ENCODE data around the gene CEBPA.

DNA sequence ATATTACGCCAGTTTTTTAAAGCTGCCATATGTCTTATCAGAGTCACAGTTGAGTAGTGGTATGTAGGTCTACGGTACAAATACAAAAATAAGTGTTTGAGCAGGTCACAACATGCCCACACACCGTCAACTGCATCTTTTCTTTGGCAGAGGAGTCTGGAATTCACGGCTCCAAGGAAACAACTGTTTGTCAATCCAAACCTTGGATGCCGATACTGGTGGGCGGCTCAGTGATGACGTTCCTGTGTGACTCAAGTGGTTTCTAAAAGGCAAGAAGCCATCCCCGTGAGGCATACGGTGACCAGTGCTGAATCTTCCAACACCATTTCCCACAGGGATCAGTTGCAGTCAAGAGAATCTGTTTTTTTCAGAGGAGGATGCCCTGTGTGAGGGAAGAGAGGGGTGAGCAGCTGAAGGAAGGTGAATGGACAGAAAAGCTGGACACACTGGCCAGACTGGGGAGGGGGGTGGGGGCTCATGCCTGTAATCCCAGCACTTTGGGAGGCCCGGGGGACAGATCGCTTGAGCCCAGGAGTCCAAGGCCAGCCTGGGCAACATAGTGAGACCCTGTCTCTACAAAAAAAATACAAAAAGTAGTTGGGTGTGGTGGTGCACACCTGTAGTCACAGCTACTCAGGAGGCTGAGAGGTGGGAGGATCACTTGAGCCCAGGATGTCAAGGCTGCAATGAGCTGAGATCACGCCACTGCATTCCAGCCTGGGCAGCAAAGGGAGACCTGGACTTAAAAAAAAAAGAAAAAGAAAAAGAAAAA is 48.4 kb upstream of the CEBPA start:
- TF ChIP-seq, protein P1, sequence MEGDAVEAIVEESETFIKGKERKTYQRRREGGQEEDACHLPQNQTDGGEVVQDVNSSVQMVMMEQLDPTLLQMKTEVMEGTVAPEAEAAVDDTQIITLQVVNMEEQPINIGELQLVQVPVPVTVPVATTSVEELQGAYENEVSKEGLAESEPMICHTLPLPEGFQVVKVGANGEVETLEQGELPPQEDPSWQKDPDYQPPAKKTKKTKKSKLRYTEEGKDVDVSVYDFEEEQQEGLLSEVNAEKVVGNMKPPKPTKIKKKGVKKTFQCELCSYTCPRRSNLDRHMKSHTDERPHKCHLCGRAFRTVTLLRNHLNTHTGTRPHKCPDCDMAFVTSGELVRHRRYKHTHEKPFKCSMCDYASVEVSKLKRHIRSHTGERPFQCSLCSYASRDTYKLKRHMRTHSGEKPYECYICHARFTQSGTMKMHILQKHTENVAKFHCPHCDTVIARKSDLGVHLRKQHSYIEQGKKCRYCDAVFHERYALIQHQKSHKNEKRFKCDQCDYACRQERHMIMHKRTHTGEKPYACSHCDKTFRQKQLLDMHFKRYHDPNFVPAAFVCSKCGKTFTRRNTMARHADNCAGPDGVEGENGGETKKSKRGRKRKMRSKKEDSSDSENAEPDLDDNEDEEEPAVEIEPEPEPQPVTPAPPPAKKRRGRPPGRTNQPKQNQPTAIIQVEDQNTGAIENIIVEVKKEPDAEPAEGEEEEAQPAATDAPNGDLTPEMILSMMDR (IDR thresholded peaks at IDR 0.05), result no peak
- TF ChIP-seq POLR2A (IDR thresholded peaks at IDR 0.05), result no peak
- no peak for TF ChIP-seq EP300 (IDR thresholded peaks at IDR 0.05)

All from ovary (tissue), 3 donors.